ENCODE measurements around the gene UNC5C.
A peak's percentile ranks its signal among the peaks of the same experiment; 100 is the strongest.

UNC5C gene

DNA sequence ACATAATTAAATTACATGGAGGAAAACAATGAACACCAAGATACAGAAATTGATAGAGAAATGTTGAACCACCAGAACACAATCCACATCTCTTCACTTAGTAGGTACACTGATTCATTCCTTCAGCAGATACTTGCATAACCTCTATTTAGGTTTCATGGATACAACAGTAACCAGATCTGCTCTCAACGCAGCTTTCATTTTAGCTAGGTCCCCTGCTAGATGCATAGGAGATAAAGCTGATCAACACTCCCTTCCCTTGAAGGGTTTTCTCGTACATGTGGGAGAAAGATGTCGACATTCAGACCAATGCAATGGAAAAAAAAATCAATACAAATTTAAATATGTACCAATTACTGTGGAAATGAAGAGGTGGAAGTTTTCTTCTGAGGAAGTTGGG lies 37.3 kb downstream of the UNC5C start:
- Histone ChIP-seq H3K18ac (ENCODE audit: low read length) (no peak overlapping the region), H4K12ac (ENCODE audit: low read depth, low read length) (no peak overlapping the region), H2AFZ (ENCODE audit: insufficient read depth, low read length, poor library complexity) (no peak overlapping the region), H2BK12ac (ENCODE audit: low read length) (no peak overlapping the region), H4K8ac (ENCODE audit: low read depth, low read length) (no peak overlapping the region), H2BK120ac (ENCODE audit: insufficient read depth, low read length, poor library complexity) (no peak overlapping the region), H3K9ac (ENCODE audit: low read length) (no peak overlapping the region), H3K4ac (ENCODE audit: low read depth, low read length) (no peak overlapping the region), H3K27ac (ENCODE audit: low read depth, low read length) (no peak overlapping the region), H3K9me3 (ENCODE audit: insufficient read depth, low read depth, low read length) (no peaks in the 10 kb centered on the region), H2AK5ac (ENCODE audit: low read length) (no peak overlapping the region), H3K79me1 (ENCODE audit: low read length) (no peaks in the 10 kb centered on the region), H3K27me3 (ENCODE audit: insufficient read depth, low read length) (no peaks in the 10 kb centered on the region), H4K91ac (ENCODE audit: low read depth, low read length) (no peak overlapping the region), H3K4me1 (ENCODE audit: control insufficient read depth in 1 of 2, insufficient read depth in 2 of 2, low read length in 2 of 2) (peaks cover 4 to 7% of the 10 kb centered on the region in 2 experiments), H2BK5ac (ENCODE audit: low read depth, low read length, poor library complexity) (no peak overlapping the region), H3K4me2 (ENCODE audit: low read length) (no peak overlapping the region), H3K79me2 (ENCODE audit: control insufficient read depth, insufficient read depth, low read length, poor library complexity) (no peaks in the 10 kb centered on the region), H3K36me3 (ENCODE audit: control insufficient read depth in 1 of 2, insufficient read depth in 2 of 2, low read length in 2 of 2) (no peaks in the 10 kb centered on the region), H3K4me3 (ENCODE audit: low read depth, low read length) (no peak overlapping the region), H3K23ac (ENCODE audit: low read length) (no peak overlapping the region), H3K14ac (ENCODE audit: low read length) (no peak overlapping the region)
- WGBS (ENCODE audit: extremely low coverage, insufficient coverage, insufficient read length), result no CpG with 5 or more reads among the region's 3 CpGs
- DNase-seq, result no peak

DNA sequence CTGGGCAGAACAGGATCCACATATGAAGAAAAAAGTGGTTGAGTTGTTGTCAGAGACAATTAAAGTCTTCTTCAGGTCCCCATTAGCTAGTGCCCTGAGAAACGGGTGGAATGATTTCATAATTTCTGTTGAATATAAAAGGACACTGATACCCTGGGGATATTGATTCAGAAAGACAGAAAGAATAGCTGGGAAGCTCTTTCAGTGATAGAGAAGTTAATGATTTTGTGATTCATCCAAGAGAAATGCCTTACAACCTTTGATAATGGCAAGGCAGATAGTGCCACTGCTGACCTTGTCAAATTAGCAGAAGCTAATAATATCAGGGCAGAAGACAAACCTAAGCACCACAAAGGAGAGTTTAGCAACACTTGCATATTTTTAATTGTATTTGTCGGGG lies 37.9 kb downstream of the UNC5C start:
- H3K4me2 ChIP-seq (ENCODE audit: low read length), result no peak overlapping the region
- H3K14ac ChIP-seq (ENCODE audit: low read length), result no peak overlapping the region
- no peak overlapping the region for H3K4me3 ChIP-seq (ENCODE audit: low read depth, low read length)
- peaks cover 4 to 5% of the 10 kb centered on the region in 2 experiments for H3K4me1 ChIP-seq (ENCODE audit: control insufficient read depth in 1 of 2, insufficient read depth in 2 of 2, low read length in 2 of 2)
- no peaks in the 10 kb centered on the region for H3K36me3 ChIP-seq (ENCODE audit: control insufficient read depth in 1 of 2, insufficient read depth in 2 of 2, low read length in 2 of 2)
- no peak overlapping the region for H2BK12ac ChIP-seq (ENCODE audit: low read length)
- no CpG with 5 or more reads among the region's 2 CpGs for WGBS (ENCODE audit: extremely low coverage, insufficient coverage, insufficient read length)
- no peak overlapping the region for H3K18ac ChIP-seq (ENCODE audit: low read length)
- H3K4ac ChIP-seq (ENCODE audit: low read depth, low read length), result no peak overlapping the region
- no peak overlapping the region for H2BK5ac ChIP-seq (ENCODE audit: low read depth, low read length, poor library complexity)
- no peak overlapping the region for H2AK5ac ChIP-seq (ENCODE audit: low read length)
- H3K9me3 ChIP-seq (ENCODE audit: insufficient read depth, low read depth, low read length), result no peaks in the 10 kb centered on the region
- no peak overlapping the region for H2BK120ac ChIP-seq (ENCODE audit: insufficient read depth, low read length, poor library complexity)
- H4K8ac ChIP-seq (ENCODE audit: low read depth, low read length), result no peak overlapping the region
- no peak overlapping the region for H4K91ac ChIP-seq (ENCODE audit: low read depth, low read length)
- no peak overlapping the region for H4K12ac ChIP-seq (ENCODE audit: low read depth, low read length)
- no peaks in the 10 kb centered on the region for H3K79me1 ChIP-seq (ENCODE audit: low read length)
- DNase-seq, result no peak
- no peak overlapping the region for H2AFZ ChIP-seq (ENCODE audit: insufficient read depth, low read length, poor library complexity)
- H3K27ac ChIP-seq (ENCODE audit: low read depth, low read length), result no peak overlapping the region
- no peaks in the 10 kb centered on the region for H3K79me2 ChIP-seq (ENCODE audit: control insufficient read depth, insufficient read depth, low read length, poor library complexity)
- H3K9ac ChIP-seq (ENCODE audit: low read length), result no peak overlapping the region
- no peaks in the 10 kb centered on the region for H3K27me3 ChIP-seq (ENCODE audit: insufficient read depth, low read length)
- H3K23ac ChIP-seq (ENCODE audit: low read length), result no peak overlapping the region

DNA sequence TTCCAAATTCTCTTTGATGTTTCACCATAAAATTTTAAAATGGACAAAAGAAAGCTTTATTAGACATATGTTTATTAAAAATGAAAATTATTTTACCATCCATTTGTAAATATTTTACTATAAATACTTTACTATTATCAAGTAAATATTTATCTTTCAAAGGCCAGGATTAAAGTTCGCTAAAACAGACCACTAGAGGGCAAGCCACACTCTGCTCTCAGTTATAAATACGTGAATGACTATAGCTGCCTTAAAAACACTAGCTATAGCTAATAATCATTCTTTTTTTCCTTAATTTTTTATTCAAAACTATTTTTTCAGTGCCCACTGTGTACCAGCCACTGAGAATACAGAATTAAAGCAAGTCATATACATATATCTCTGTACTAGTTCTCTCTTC lies 38.6 kb downstream of the UNC5C start:
- WGBS (ENCODE audit: extremely low coverage, insufficient coverage, insufficient read length), result no CpG with 5 or more reads among the region's 2 CpGs
- H3K79me2 ChIP-seq (ENCODE audit: control insufficient read depth, insufficient read depth, low read length, poor library complexity), result no peaks in the 10 kb centered on the region
- no peak overlapping the region for H3K27ac ChIP-seq (ENCODE audit: low read depth, low read length)
- H4K91ac ChIP-seq (ENCODE audit: low read depth, low read length), result no peak overlapping the region
- no peak overlapping the region for H2BK120ac ChIP-seq (ENCODE audit: insufficient read depth, low read length, poor library complexity)
- H3K14ac ChIP-seq (ENCODE audit: low read length), result no peak overlapping the region
- H3K4me1 ChIP-seq (ENCODE audit: control insufficient read depth in 1 of 2, insufficient read depth in 2 of 2, low read length in 2 of 2), result peaks cover 4 to 5% of the 10 kb centered on the region in 2 experiments
- no peak overlapping the region for H3K18ac ChIP-seq (ENCODE audit: low read length)
- H4K12ac ChIP-seq (ENCODE audit: low read depth, low read length), result no peak overlapping the region
- no peak overlapping the region for H3K4me3 ChIP-seq (ENCODE audit: low read depth, low read length)
- no peak overlapping the region for H2AFZ ChIP-seq (ENCODE audit: insufficient read depth, low read length, poor library complexity)
- no peaks in the 10 kb centered on the region for H3K36me3 ChIP-seq (ENCODE audit: control insufficient read depth in 1 of 2, insufficient read depth in 2 of 2, low read length in 2 of 2)
- H3K9me3 ChIP-seq (ENCODE audit: insufficient read depth, low read depth, low read length), result no peaks in the 10 kb centered on the region
- no peaks in the 10 kb centered on the region for H3K27me3 ChIP-seq (ENCODE audit: insufficient read depth, low read length)
- no peak overlapping the region for H2AK5ac ChIP-seq (ENCODE audit: low read length)
- no peaks in the 10 kb centered on the region for H3K79me1 ChIP-seq (ENCODE audit: low read length)
- no peak overlapping the region for H2BK12ac ChIP-seq (ENCODE audit: low read length)
- no peak overlapping the region for H3K4me2 ChIP-seq (ENCODE audit: low read length)
- H4K8ac ChIP-seq (ENCODE audit: low read depth, low read length), result no peak overlapping the region
- H3K9ac ChIP-seq (ENCODE audit: low read length), result no peak overlapping the region
- no peak overlapping the region for H2BK5ac ChIP-seq (ENCODE audit: low read depth, low read length, poor library complexity)
- peak in 1 of 2 donors; percentile 53 for DNase-seq
- no peak overlapping the region for H3K4ac ChIP-seq (ENCODE audit: low read depth, low read length)
- no peak overlapping the region for H3K23ac ChIP-seq (ENCODE audit: low read length)

DNA sequence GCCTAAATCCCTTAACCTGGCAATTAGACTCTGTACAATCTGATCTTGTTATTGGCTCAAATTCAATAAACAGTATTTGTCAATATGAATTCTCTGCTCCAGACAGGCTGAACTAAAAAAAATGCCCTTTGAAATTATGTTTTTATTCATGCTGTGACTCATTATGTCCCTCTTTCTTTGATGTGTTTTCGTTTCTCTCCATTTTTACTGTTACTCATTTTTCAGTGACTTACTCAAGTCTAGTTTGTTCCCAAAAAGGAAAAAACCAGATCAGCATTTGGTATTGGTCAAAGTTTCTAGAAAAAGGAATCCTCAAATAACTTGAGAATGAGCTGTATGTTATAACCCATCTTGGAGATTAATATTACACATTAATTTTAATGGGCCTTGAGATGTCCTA lies 40.4 kb downstream of the UNC5C start:
- Histone ChIP-seq H3K27ac (ENCODE audit: low read depth, low read length) (no peak overlapping the region), H3K23ac (ENCODE audit: low read length) (no peak overlapping the region), H3K36me3 (ENCODE audit: control insufficient read depth in 1 of 2, insufficient read depth in 2 of 2, low read length in 2 of 2) (no peaks in the 10 kb centered on the region), H3K9ac (ENCODE audit: low read length) (no peak overlapping the region), H3K79me1 (ENCODE audit: low read length) (no peaks in the 10 kb centered on the region), H3K79me2 (ENCODE audit: control insufficient read depth, insufficient read depth, low read length, poor library complexity) (no peaks in the 10 kb centered on the region), H3K27me3 (ENCODE audit: insufficient read depth, low read length) (no peaks in the 10 kb centered on the region), H2AK5ac (ENCODE audit: low read length) (no peak overlapping the region), H4K91ac (ENCODE audit: low read depth, low read length) (no peak overlapping the region), H3K4me2 (ENCODE audit: low read length) (no peak overlapping the region), H3K4ac (ENCODE audit: low read depth, low read length) (no peak overlapping the region), H3K4me1 (ENCODE audit: control insufficient read depth in 1 of 2, insufficient read depth in 2 of 2, low read length in 2 of 2) (peaks cover 4 to 5% of the 10 kb centered on the region in 2 experiments), H2AFZ (ENCODE audit: insufficient read depth, low read length, poor library complexity) (no peak overlapping the region), H3K18ac (ENCODE audit: low read length) (no peak overlapping the region), H3K9me3 (ENCODE audit: insufficient read depth, low read depth, low read length) (no peaks in the 10 kb centered on the region), H2BK5ac (ENCODE audit: low read depth, low read length, poor library complexity) (no peak overlapping the region), H3K4me3 (ENCODE audit: low read depth, low read length) (no peak overlapping the region), H3K14ac (ENCODE audit: low read length) (no peak overlapping the region), H4K8ac (ENCODE audit: low read depth, low read length) (no peak overlapping the region), H2BK12ac (ENCODE audit: low read length) (no peak overlapping the region), H4K12ac (ENCODE audit: low read depth, low read length) (no peak overlapping the region), H2BK120ac (ENCODE audit: insufficient read depth, low read length, poor library complexity) (no peak overlapping the region)
- no peak for DNase-seq
- WGBS (ENCODE audit: extremely low coverage, insufficient coverage, insufficient read length), result no CpG with 5 or more reads among the region's 1 CpG
